ENCODE results near the gene FAM89A.
"Not testable (repeated sequence)": the region's sequence is repeated elsewhere in the genome, so short reads cannot be mapped to it uniquely, and the experiment has no call there.

FAM89A gene

GRCh38 chr1:231057410-231057809 lies 17.4 kb upstream of the FAM89A start:
- TF ChIP-seq, protein P1, sequence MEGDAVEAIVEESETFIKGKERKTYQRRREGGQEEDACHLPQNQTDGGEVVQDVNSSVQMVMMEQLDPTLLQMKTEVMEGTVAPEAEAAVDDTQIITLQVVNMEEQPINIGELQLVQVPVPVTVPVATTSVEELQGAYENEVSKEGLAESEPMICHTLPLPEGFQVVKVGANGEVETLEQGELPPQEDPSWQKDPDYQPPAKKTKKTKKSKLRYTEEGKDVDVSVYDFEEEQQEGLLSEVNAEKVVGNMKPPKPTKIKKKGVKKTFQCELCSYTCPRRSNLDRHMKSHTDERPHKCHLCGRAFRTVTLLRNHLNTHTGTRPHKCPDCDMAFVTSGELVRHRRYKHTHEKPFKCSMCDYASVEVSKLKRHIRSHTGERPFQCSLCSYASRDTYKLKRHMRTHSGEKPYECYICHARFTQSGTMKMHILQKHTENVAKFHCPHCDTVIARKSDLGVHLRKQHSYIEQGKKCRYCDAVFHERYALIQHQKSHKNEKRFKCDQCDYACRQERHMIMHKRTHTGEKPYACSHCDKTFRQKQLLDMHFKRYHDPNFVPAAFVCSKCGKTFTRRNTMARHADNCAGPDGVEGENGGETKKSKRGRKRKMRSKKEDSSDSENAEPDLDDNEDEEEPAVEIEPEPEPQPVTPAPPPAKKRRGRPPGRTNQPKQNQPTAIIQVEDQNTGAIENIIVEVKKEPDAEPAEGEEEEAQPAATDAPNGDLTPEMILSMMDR (conservative IDR thresholded peaks at IDR 0.05): no peak
- H3K27ac ChIP-seq: no peak overlapping the region

- H3K27ac ChIP-seq: no peak overlapping the region
- TF ChIP-seq, protein P1 (conservative IDR thresholded peaks at IDR 0.05): no peak
These were observed 15.2 kb upstream of the FAM89A start for GRCh38 chr1:231055271-231055670.

- peak overlapping the region; percentile 34 for H3K27ac ChIP-seq
- TF ChIP-seq, protein P1 (conservative IDR thresholded peaks at IDR 0.05): no peak
These were observed 13.6 kb upstream of the FAM89A start for GRCh38 chr1:231053493-231054162.

GRCh38 chr1:231052777-231053176 lies 12.7 kb upstream of the FAM89A start:
- TF ChIP-seq, protein P1 (conservative IDR thresholded peaks at IDR 0.05): no peak
- H3K27ac ChIP-seq: no peak overlapping the region

GRCh38 chr1:231050932-231051331 lies 10.9 kb upstream of the FAM89A start:
- not testable (repeated sequence) for H3K27ac ChIP-seq

DNA sequence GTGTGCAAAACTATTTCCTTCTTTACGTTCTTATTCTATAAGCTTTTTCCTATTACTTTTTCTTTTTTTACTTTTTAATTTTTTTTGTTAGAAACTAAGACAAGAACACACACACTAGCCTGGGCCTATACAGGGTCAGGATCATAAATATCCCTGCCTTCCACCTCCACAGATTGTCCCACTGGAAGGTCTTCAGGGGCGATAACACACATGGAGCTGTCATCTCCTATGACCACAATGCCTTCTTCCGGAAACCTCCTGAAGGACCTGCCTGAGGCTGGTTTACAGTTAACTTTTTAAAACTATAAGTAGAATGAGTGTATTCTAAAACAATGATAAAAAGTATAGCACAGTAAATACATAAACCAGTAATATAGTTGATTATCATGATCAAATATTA lies 10.3 kb upstream of the FAM89A start:
- H3K27ac ChIP-seq: no peak overlapping the region
- TF ChIP-seq, protein P1 (conservative IDR thresholded peaks at IDR 0.05): no peak

DNA sequence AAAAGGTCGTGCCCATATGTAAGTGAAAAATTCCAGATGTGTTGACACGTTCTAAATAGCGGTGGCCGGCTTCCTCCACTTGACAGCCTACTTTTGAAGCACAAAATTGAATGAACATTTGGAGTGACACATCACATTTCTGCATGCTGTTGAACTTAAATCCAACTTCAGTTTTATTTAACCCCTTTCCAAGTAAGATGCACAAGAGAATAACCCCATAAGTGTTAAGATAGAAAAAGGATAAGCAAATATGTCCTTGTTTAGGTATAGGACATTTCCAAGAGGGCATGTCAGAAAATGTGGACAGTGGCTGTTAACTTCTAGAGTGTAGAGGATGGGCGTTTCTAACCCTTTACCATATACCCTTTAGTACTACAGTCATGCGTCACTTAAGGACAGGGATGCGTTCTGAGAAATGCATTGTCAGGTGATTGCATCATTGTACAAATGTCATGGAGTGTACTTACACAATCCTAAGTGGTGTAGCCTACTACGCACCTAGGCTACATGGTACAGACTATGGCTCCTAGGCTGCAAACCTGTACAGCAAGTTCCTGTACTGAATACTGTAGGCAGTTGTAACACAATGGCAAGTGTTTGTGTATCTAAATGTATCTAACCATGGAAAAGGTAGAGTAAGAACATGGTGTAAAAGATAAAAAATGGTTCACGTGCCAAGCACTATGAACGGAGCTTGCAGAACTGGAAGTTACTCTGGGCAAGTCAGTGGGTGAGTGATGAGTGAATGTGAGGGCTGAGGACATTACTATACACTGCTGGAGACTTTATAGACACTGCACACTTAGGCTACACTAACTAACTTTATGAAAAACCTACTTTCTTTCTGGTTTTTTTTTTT lies 9.3 kb upstream of the FAM89A start:
- TF ChIP-seq, protein P1 (conservative IDR thresholded peaks at IDR 0.05): no peak
- H3K27ac ChIP-seq: no peak overlapping the region

DNA sequence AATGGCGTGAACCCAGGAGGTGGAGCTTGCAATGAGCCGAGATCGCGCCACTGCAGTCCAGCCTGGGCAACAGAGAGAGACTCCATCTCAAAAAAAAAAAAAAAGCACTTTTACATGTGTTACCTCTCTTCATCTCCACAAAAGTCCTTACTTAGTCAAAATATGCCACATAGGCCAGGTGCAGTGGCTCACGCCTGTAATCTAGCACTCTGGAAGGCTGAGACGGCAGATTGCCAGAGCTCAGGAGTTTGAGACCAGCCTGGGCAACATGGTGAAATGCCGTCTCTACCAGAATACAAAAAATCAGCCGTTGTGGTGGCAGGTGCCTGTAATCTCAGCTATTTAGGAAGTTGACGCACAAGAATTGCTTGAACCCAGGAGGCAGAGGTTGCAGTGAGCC lies 8.4 kb upstream of the FAM89A start:
- not testable (repeated sequence) for H3K27ac ChIP-seq

DNA sequence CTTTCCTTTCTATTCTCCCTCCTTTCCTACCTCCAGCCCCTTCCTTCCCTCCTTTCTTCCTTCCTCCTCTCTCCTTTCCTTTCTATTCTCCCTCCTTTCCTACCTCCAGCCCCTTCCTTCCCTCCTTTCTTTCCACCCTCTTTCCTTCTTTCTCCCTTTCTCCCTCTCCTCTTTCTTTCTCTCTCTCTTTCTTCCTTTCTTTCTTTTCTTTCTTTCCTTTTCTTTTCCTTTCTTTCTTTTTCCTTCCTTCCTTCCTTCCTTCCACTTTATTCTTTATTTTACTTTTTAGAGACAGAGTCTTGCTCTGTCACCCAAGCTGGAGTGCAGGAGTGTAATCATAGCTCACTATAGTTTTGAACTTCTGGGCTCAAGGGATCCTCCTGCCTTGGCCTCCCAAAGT lies 7.5 kb upstream of the FAM89A start:
- H3K27ac ChIP-seq: not testable (repeated sequence)
